Common myeloid progenitor, CD34-positive (primary cell): Measurements from ENCODE around the gene TMEM253.

Source experiments
- CTCF ChIA-PET: fragments of 350-600 bp; sonication (Branson Sonifier 250); formaldehyde crosslinking; loops from one replicate; lab custom pipeline; 2021; ENCODE audit warnings: antibody characterized with exemption; lab: Charles Lee
- POLR2A ChIA-PET: fragments of 350-600 bp; sonication (Branson Sonifier 250); formaldehyde crosslinking; loops from one replicate; lab custom pipeline; 2021; ENCODE audit warnings: antibody characterized with exemption; lab: Charles Lee
- DNase-seq, 3 donors: peaks; one replicate each; pipeline versions ENCODE4 v3.0.0 to v3.0.0-alpha.2; 2013
- H3K27ac ChIP-seq, 2 experiments: 1 replicate in 1 of 2; 2 replicates in 1 of 2; pipeline ENCODE4 v1.7.0; 2013; ENCODE audit warnings: inconsistent platforms in 2 of 2, low read length in 2 of 2, mild to moderate bottlenecking in 2 of 2, low read depth in 1 of 2, moderate library complexity in 1 of 2; ENCODE audit not compliant: severe bottlenecking in 2 of 2, insufficient read depth in 1 of 2, poor library complexity in 1 of 2
- H3K27me3 ChIP-seq, 5 experiments: replicated peaks in 2 of 5; 1 replicate in 3 of 5; 2 replicates in 2 of 5; pipeline versions ENCODE4 v1.6.1 to v1.7.0; 2013; ENCODE audit warnings: low read length in 4 of 5, mild to moderate bottlenecking in 2 of 5, moderate library complexity in 2 of 5, inconsistent platforms in 1 of 5; ENCODE audit not compliant: insufficient read depth in 5 of 5, control insufficient read depth in 4 of 5
- H3K36me3 ChIP-seq, 4 experiments: 1 replicate in 2 of 4; 2 replicates in 2 of 4; pipeline versions ENCODE4 v1.6.1 to v1.7.0; 2013; ENCODE audit warnings: low read length in 3 of 4, control low read depth in 1 of 4, mild to moderate bottlenecking in 1 of 4; ENCODE audit not compliant: control insufficient read depth in 4 of 4, insufficient read depth in 4 of 4
- H3K4me1 ChIP-seq, 4 experiments: 1 replicate in 3 of 4; 2 replicates in 1 of 4; pipeline versions ENCODE4 v1.6.1 to v1.7.1; 2013; ENCODE audit warnings: low read length in 3 of 4, mild to moderate bottlenecking in 3 of 4, control low read depth in 1 of 4, inconsistent platforms in 1 of 4, moderate library complexity in 1 of 4; ENCODE audit not compliant: control insufficient read depth in 4 of 4, insufficient read depth in 4 of 4; ENCODE audit errors: control extremely low read depth in 1 of 4
- H3K4me3 ChIP-seq, 7 experiments: 1 replicate in 4 of 7; 2 replicates in 3 of 7; pipeline versions ENCODE4 v1.5.1 to v1.7.0; 2013; ENCODE audit warnings: mild to moderate bottlenecking in 7 of 7, low read length in 6 of 7, moderate library complexity in 6 of 7, inconsistent platforms in 2 of 7, low read depth in 2 of 7, control low read depth in 1 of 7; ENCODE audit not compliant: insufficient read depth in 4 of 7, control insufficient read depth in 1 of 7; ENCODE audit errors: extremely low read depth in 1 of 7
- H3K9me3 ChIP-seq, 5 experiments: 1 replicate in 4 of 5; 2 replicates in 1 of 5; pipeline versions ENCODE4 v1.6.1 to v1.7.1; 2013; ENCODE audit warnings: low read length in 4 of 5, mild to moderate bottlenecking in 2 of 5, inconsistent platforms in 1 of 5, low read depth in 1 of 5, moderate library complexity in 1 of 5; ENCODE audit not compliant: control insufficient read depth in 4 of 5, insufficient read depth in 2 of 5; ENCODE audit errors: control extremely low read depth in 1 of 5
- WGBS: methylation state at CpG from one replicate; pipeline ENCODE4 v1.1.5; 2013; ENCODE audit not compliant: insufficient coverage; 5-methylcytosine and 5-hydroxymethylcytosine counted together

The TMEM253 gene

DNA sequence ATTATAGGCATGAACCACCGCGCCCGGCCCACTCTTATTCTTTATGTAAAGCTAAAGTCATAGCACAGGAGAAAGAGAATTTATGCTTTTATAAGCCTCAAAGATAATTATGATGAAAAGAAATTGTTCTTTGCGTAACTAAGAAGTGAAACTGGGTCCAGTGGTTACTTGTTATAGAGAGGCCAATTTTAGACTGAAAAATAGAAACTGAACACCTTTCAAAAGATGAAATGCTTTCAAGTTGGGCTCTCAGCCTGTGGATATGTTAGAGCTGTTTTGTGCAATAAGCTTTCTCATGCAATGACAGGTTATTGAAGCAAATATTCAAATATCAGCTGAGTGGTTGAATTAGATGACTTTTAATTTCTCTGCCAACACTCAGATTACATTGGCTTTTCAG, 7.9 kb downstream of the TMEM253 start:
- Histone ChIP-seq H3K4me3 (no peak overlapping the region), H3K27ac (no peak overlapping the region), H3K36me3 (no peaks in the 10 kb centered on the region), H3K4me1 (peaks cover 5 to 24% (median 18%) of the 10 kb centered on the region in 4 experiments), H3K9me3 (no peaks in the 10 kb centered on the region), H3K27me3 (no peaks in the 10 kb centered on the region)
- ChIA-PET POLR2A (no interaction called here), CTCF (interaction anchor here (1.0 to 12.2 kb wide), 11 partner anchors 9 to 93 kb away, joined by 3 to 204 read pairs (median 3); partner anchors contain the start of genes ARHGEF40 and ZNF219)
- WGBS: 100% methylated on average over 1 of the region's 4 CpGs
- DNase-seq: no peak

DNA sequence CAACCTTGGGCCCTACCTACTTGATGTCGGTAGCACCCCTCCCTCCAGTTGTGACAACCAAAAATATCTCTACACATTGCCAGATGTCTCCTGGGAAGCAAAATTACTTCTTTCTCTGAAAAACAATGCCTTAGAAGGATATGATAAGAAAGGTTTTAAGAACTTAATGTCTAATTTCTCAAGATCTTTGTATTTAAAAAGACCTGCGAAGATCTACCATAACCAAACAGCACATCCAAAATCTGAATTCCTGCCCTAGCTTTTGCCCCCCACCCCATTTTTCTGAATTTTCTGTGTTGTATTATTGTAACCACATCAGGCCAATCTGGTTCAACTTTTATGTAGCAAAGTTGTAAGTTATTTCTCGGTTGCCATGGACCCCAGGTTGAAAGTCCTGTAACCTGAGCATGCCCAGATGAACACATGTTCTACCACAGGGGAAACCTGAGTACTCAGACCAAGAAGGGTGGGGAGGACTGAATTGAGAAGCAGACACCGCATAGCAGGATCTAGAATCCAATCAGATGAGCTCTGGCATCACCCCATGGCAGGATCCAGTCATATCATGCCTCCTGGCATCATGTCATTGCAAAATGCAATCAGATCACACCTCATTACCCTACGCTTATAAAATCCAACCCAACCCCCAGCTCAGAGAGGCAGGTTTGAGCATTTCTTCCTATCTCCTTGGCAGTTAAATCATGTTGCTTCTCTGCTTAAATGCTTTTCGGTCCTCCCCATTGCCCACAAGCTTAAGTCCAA, 8.7 kb downstream of the TMEM253 start:
- WGBS: 96% methylated on average over 4 of the region's 6 CpGs
- no peaks in the 10 kb centered on the region for H3K36me3 ChIP-seq
- H3K4me1 ChIP-seq: peaks cover 4 to 17% (median 12%) of the 10 kb centered on the region in 4 experiments
- H3K9me3 ChIP-seq: no peaks in the 10 kb centered on the region
- H3K27me3 ChIP-seq: no peaks in the 10 kb centered on the region
- no peak overlapping the region for H3K27ac ChIP-seq
- ChIA-PET CTCF (interaction anchor here (0.9 to 12.2 kb wide), 10 partner anchors 13 to 111 kb away, joined by 3 to 204 read pairs (median 6); partner anchors contain the start of genes ARHGEF40 and ZNF219), POLR2A (interaction anchor here (0.9 kb wide), 1 partner anchor 44 kb away, joined by 3 read pairs; no protein-coding TSS in a partner anchor)
- no peak overlapping the region for H3K4me3 ChIP-seq
- peak in 1 of 3 donors; percentile 44 for DNase-seq

DNA sequence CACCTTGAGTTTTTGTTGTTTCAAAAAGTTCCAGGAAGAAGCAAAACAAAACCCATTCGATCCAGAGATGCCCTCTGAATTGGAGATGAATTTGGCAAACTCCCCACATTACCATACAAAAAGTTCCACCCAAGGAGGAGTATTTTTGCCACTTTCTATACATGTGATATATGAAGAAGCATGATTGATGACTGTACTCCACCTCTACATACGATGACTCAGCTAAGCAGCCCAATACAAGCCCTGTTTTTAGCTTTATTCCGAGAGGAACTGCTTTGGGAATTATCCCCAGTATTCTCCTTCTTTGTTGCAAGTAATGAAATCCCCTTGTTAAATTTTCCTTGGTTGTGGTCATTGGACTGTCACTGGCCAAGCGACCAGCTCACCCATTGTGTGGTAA, 11.4 kb downstream of the TMEM253 start:
- CTCF ChIA-PET: interaction anchor here (1.1 kb wide), 1 partner anchor 23 kb away, joined by 4 read pairs; no protein-coding TSS in a partner anchor
- Histone ChIP-seq H3K4me3 (no peak overlapping the region), H3K27ac (no peak overlapping the region), H3K9me3 (no peaks in the 10 kb centered on the region), H3K36me3 (no peaks in the 10 kb centered on the region), H3K4me1 (peaks cover 0 to 2% (median 0%) of the 10 kb centered on the region in 4 experiments), H3K27me3 (no peaks in the 10 kb centered on the region)
- WGBS: 93% methylated on average over 2 of the region's 4 CpGs
- no peak for DNase-seq
- POLR2A ChIA-PET: no interaction called here

DNA sequence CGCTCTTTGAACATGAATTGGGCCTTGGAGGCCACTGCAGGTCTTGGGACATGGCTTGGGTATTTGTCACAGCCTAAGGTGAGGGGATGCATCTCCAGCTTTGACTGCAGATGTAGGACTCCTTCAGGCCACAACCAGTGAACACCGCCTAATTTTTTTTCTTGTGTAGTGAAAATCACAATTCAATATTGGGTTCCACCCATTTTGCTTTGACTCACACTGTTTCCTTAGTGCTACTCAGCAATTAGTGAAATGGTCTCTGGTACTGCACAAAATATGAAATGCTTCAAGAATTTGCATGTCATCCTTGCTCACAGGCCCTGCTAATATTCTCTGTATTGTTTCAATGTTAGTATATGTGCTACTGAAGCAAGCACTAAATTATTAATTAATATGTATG, 12.5 kb downstream of the TMEM253 start:
- Histone ChIP-seq H3K27ac (no peak overlapping the region), H3K27me3 (peaks cover 0 to 2% (median 0%) of the 10 kb centered on the region in 5 experiments), H3K36me3 (no peaks in the 10 kb centered on the region), H3K4me1 (no peaks in the 10 kb centered on the region), H3K4me3 (no peak overlapping the region), H3K9me3 (no peaks in the 10 kb centered on the region)
- CTCF ChIA-PET: interaction anchor here (0.8 to 1.0 kb wide), 2 partner anchors 9 to 19 kb away, joined by 3 read pairs; no protein-coding TSS in a partner anchor
- DNase-seq: no peak
- POLR2A ChIA-PET: no interaction called here
- 100% methylated on average over 2 of the region's 2 CpGs for WGBS

DNA sequence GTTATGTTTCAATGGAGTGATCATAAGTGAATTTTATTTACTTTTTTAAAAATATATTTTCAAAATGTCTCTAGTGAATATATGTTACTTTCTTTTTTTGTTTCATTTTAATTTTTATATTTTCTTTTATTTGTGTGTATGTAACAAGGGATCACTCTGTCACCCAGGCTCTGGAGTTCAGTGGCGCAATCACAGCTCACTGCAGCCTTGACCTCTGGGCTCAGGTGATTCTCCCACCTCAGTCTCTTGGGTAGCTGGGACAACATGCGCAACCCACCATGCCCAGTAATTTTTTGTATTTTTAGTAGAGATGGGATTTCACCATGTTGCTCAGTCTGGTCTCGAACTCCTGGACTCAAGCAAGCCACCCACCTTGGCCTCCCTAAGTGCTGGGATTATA, 18.1 kb downstream of the TMEM253 start:
- DNase-seq: no peak
- ChIA-PET CTCF (interaction anchor here (1.0 to 1.5 kb wide), 2 partner anchors 13 to 15 kb away, joined by 3 to 4 read pairs; no protein-coding TSS in a partner anchor), POLR2A (no interaction called here)
- Histone ChIP-seq H3K36me3 (no peaks in the 10 kb centered on the region), H3K27me3 (peaks cover 0 to 2% (median 0%) of the 10 kb centered on the region in 5 experiments), H3K27ac (no peak overlapping the region), H3K4me3 (no peak overlapping the region), H3K4me1 (no peaks in the 10 kb centered on the region), H3K9me3 (no peaks in the 10 kb centered on the region)
- 100% methylated on average over 1 of the region's 3 CpGs for WGBS

DNA sequence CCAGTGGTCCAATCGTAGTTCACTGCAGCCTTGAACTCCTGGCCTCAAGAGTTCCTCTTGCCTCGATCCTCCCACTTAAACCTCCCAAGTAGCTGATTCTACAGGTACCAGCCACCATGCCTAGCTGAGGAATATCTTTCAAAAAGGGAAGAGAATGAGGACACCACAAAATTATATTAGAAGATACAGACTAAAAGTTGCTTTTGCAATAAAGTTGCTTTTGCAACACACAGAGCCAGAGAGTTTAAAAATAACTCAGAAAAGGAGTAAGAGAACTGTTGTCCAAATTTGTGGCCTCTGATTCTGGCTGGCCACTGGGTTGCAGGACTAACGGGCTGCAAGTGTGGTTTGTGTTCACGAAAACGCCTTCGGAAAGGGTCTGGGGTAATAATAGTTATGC, 19.8 kb downstream of the TMEM253 start:
- 100% methylated on average over 2 of the region's 6 CpGs for whole genome bisulfite sequencing
- Histone ChIP-seq H3K9me3 (peaks cover 0 to 1% (median 0%) of the 10 kb centered on the region in 5 experiments), H3K36me3 (no peaks in the 10 kb centered on the region), H3K4me1 (no peaks in the 10 kb centered on the region), H3K27ac (no peak overlapping the region), H3K27me3 (peaks cover 0 to 2% (median 0%) of the 10 kb centered on the region in 5 experiments), H3K4me3 (no peak overlapping the region)
- ChIA-PET CTCF (no interaction called here), POLR2A (no interaction called here)
- DNase-seq: no peak

DNA sequence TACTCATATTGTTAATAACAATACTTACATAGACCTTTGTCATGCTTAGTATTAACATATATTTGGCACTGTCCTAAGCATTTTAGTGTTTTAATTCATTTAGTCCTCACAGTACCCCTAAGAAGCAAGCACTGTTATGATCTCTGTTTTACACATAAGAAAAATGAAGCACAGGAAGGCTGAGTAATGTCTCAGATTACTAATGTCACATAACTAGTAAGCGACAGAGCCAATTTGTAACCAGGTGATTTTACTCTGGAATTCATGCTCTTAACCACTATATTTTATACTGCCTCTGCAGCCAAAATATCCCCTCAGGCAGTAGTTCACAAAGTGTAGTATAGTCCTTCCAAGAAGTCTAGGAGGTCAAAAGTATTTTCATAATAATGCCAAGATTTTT, 20.3 kb downstream of the TMEM253 start:
- CTCF ChIA-PET: interaction anchor here (0.7 kb wide), 1 partner anchor 421 kb away, joined by 3 read pairs; no protein-coding TSS in a partner anchor

More for the DNA sequence above, 20.3 kb downstream of the TMEM253 start:
- no peak overlapping the region for H3K27ac ChIP-seq
- H3K36me3 ChIP-seq: no peaks in the 10 kb centered on the region
- no peak for DNase-seq
- no peaks in the 10 kb centered on the region for H3K4me1 ChIP-seq
- POLR2A ChIA-PET: no interaction called here
- peaks cover 0 to 2% (median 0%) of the 10 kb centered on the region in 5 experiments for H3K27me3 ChIP-seq
- no CpG with 5 or more reads among the region's 1 CpG for WGBS
- peaks cover 0 to 1% (median 0%) of the 10 kb centered on the region in 5 experiments for H3K9me3 ChIP-seq
- no peak overlapping the region for H3K4me3 ChIP-seq
